GM19397 (cell line): ENCODE measurements around the gene ARMC12.

Source experiments
- ATAC-seq: cut with Tn5 transposase; IDR thresholded peaks from one replicate; pipeline ENCODE4 v1.9.1; 2021; ENCODE audit warnings: mild to moderate bottlenecking, moderate library complexity; ENCODE audit not compliant: unreplicated experiment

ARMC12 gene

DNA sequence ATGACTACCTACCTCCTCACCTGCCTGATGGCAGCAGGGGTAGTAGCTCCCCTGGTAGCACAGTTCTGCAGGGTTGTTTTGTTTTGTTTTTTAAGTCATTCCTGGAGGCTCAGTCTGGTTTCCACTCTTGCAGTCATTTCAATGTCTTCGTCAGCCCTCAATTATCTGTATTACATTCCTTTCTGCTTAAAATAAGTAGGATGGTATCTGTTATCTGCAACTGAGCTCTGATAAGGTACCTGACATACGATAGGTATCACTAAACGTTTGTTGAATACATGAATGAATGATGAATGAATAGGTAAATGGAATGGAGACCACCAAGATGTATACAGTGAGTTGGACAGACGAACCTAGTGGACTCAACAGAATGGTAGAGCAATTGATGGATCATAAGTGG lies 32.4 kb downstream of the ARMC12 start:
- ATAC-seq: no peak

DNA sequence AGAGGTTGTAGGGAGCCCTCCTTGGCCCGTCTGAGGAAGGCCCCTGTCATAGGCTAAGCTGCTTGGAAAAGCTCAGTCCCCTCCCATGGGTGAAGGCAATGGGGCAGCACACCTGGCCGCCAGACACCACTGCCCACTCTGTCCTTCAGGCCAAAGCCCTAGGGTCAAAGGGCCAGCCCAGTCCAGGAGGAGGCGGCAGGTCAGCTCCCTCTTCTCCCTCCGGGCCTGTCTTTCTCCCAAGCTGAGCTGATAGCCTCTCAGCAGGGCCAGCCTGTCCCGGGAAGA lies 34.5 kb downstream of the ARMC12 start:
- no peak for ATAC-seq

DNA sequence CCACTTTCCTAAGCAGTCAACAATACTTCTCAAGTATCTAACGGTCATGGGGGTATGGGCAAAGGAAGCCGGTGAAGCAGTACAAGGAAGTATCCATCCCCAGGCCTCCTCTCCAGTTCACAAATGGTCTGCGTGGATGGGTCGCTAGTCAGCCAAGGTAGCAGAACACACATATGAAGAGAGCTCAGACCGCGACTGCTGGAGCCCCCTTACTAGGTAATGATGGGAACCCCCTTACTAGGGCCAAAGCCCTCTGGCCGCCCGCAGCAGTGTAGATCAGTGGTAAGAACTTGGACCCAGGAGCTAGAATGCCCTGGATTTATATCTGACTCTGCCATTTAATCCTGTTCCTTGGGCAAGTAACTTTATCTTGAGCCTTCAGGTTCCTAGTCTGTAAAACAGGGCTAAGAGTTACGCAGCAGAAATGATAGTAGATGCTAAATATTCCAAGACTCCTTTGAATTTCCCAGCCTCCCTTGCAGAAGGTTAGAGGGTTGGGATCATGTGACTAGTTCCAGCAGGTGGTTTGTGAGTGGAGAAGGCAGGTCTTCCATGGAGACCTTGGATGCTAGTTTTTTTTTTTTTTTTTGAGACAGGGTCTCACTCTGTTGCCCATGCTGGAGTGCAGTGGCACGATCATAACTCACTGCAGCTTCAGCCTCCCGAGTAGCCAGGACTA lies 37.4 kb downstream of the ARMC12 start:
- no peak for ATAC-seq

DNA sequence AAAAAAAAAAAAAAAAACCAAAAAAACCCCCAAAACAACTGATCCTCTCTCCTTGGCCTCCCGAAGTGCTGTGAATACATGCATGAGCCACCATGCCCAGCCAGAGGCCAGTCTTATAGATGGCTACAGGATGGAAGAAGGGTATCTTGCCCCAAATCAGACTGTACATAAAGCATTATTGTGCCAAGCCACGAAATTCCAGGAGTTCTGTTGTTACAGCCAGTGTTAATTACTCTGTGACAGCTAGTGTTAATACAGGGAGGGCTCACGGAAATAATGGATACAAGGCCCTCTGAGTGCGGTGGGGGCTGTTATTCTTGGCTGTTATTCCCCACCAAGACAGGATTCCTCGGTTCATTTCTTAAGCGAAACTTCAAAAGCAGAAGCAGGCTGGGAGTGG lies 38.2 kb downstream of the ARMC12 start:
- no peak for ATAC-seq

DNA sequence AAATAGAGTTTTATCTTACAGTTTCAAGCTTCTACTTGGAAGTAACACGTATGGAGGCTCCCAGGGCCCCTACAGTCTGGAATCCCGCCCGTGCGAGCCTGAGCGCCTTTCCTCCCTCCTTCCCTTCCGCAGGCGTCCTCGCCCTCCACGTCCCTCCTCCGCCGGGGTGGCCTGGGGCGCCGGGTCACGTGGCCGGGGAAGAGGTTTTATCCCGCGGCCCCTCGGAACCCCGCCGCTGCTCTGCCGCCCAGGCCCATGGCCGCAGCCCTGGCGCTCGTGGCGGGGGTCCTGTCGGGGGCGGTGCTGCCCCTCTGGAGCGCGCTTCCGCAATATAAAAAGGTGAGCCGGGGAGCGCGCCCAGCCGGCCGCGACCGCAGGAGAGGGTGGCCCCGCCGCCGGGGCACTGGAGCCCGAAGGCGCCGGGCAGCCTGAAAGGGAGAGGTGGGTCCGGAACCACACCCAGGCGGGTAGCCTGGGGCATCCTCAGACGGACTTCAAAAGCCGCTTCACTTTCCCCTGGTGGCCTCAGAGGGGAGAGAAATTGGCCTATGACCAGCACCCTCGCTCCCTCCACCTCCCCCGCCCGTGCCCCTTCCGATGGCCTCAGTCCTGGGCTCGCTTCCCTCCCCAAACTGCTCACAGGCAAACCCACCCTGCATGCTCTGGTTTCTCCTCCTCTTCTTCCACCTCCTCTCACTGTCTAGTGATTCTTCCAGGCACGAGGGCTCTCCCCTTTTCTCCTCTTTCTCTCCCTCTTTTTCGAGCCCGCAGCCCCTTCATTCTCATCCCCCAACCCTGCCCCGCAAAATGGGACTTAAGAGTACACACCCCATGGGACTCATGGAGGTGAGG lies 39.8 kb downstream of the ARMC12 start, which contains the start of gene CLPSL2:
Gene CLPSL2 (plus strand): TSS at position 235 of the 852 bp plus-strand sequence. CDS start 21 bp downstream, at position 256.
- no peak for ATAC-seq

DNA sequence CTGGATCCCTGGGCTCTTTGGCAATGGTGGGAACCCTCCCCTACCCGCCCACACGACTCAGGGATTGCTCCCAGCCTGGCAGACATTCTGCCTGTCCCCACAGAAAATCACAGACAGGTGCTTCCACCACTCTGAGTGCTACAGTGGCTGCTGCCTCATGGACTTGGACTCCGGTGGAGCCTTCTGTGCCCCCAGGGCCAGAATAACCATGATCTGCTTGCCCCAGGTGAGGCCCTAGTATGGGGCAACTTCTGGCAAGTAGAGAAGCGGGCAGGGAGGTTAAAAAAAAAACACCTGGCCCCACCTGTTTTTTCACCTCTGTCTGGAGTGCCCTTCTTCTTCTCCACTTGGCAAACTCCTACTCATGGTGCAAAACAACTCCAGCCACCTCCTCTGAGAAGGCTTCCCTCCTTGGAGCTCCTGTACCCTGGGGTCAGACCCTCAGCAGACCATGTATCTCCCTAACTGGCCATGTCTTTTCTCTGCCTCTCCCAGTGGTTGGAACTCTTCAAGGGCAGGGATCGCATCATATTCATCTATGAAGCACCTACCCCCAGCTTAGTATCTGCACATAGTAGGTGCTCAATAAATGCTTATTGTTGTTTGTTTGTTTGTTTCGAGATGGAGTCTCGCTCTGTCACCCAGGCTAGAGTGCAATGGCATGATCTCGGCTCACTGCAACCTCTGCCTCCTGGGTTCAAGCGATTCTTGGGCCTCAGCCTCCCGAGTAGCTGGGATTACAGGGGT lies 40.7 kb downstream of the ARMC12 start:
- ATAC-seq: no peak

DNA sequence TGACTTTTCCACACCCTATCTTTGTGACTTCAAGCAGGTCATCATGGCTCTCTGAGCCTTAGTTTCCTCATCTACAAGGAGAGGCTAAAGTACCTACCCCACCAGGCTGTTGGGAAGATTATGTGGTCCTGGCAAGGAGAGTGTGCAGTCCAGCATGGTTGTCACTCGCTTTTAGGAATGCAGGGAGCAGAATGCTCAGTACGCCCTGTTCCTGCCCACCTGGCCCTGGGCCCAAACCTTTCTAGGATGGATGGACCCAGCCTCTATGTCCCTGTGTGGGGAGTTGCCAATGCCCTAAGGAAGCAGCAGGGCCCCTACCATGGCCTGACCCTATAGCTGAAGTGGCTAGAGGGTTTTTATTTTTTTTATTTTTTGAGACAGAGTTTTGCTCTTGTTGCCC lies 41.6 kb downstream of the ARMC12 start:
- no peak for ATAC-seq

DNA sequence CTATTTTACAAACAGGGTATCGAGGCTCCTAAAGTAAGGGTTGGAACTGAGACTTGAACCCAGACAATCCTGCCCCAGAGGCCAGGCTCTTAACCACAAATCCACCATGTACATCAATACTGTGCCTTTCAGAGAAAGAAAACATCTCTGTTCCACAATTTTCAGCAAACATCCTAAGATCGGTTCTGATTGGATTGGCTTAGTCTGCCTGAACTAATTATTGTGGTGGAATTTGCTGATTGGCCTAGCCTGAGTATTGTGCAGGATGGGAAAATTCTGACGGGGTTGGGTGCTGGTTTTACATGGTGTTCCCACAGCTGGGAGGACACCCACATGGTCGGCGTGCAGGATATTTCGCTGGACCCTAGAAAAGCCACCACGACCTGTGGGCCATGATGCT lies 43.9 kb downstream of the ARMC12 start, which contains the start of gene CLPSL1:
Gene CLPSL1 (plus strand): TSS at position 301 of the 400 bp plus-strand sequence. CDS start 92 bp downstream, at position 393.
- no peak for ATAC-seq

DNA sequence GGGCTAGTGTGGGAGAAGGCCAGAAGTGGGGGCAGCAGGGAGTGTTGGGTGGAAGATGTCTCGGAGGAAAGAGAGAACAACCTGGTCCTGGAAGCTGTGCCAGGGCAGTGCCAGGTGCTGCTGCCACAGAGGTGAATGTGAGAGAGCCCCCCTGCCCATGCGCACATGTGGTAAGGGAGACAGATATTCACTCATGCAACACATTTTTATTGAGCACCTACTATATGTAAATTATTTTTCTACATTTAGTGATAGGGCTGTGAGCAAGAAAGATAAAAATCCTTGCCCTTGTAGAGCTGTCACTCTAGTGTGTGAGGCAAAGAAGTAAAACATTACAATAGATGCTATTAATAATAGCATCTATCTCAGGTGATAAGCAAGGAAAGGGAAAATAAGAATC lies 44.5 kb downstream of the ARMC12 start:
- no peak for ATAC-seq

DNA sequence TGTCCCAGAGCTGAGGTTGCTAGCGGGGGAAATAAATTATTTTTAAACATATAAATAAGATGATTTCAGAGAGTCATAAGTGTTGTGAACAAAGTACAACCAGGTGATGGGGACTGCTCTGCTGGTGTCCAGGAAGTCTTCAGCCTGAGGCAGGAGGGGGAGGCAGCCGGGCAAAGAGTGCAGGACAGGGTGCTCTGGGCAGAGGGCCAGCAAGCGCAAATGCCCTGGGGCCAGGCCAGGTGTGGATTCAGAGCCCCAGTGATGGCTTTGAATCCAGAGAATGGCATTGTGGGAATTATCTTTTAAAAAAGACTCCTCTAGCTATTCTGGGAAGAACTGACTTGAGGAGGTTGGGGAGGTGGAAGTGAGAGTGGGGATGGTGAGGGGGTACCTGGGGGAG lies 45.6 kb downstream of the ARMC12 start:
- no peak for ATAC-seq

DNA sequence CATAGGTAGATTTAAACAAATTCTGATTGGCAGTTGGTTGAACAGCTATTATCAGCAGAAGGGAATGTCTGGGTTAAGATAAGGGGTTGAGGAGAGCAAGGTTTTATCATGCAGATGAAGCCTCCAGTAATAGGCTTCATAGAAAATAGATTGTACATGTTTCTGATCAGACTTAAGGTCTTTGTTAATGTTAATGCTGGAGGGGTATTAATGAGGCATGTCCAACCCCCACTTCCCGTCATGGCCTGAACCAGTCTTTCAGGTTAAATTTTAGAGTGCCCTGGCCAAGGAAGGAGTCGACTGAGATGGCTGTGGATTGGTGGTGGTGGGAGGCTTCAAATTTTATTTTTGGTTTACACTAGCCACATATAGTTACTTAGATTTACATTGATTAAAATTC lies 47.4 kb downstream of the ARMC12 start:
- ATAC-seq: no peak

DNA sequence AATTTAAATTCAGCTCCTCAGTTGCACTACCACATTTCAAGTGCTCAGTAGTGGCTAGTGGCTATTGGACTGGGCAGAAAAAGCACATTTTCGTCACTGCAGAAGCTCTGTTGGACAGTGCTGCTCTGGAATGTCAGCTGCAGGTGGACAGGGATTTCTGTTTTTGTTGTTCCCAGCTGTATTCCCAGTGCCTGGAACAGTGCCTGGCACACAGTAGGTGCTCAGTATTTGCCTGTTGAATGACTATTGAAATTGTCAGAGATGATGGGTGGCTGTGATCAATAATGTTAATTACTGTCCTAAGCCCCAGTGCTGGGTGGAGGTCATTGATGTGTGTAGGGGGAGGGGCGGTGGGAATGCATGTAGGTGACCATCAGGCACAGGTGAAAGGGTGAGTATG lies 49.4 kb downstream of the ARMC12 start:
- no peak for ATAC-seq

DNA sequence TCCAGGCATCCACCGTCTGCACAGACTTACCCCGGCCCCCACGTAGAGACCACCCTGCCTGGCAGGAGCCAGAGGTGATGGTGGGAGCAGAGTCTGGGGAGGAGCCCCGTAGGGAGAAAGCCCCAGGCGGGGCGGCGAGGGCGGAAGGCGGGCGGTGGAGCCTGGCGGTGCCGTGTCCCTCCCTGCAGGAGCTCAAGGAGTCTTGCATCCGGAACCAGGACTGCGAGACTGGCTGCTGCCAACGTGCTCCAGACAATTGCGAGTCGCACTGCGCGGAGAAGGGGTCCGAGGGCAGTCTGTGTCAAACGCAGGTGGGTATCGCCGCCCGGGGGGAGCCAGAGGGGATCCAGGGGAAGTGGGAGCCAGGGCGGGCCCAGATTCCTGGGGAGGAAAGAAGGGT lies 50.0 kb downstream of the ARMC12 start:
- no peak for ATAC-seq

DNA sequence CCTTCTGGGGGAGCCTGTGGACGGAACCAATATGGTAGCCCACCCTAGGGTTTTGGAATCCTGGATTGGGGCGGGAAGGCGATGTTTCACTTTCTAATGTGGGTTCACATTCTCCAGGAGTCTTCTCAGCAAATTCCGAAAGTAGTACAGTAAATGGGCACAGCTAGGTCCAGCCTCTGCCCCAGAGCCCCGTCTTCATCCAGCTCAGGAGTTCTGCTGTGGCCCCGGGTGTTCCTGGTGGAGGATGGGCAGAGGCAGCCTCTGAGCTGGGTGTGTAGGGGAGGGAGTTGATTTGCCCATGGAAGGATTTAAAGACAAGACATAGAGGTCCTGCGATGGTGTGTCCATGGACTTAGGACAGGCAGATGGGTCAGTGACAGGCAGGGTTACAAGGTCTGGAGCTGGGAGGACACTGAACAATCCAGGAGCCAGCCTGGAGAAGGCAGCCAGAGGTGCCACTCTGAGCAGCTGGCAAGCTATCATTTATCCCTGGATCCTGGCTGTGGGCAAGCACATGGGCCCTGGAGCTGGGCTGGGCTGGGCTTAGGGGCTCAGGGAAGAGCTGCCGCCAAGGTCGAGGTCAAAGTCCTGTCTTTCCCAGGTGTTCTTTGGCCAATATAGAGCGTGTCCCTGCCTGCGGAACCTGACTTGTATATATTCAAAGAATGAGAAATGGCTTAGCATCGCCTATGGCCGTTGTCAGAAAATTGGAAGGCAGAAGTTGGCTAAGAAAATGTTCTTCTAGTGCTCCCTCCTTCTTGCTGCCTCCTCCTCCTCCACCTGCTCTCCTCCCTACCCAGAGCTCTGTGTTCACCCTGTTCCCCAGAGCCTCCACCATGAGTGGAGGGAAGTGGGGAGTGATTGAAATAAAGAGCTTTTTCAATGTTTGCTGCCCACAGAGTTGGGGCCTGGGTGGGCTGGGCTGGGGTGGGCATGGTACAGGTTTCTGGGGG lies 50.7 kb downstream of the ARMC12 start:
- no peak for ATAC-seq

DNA sequence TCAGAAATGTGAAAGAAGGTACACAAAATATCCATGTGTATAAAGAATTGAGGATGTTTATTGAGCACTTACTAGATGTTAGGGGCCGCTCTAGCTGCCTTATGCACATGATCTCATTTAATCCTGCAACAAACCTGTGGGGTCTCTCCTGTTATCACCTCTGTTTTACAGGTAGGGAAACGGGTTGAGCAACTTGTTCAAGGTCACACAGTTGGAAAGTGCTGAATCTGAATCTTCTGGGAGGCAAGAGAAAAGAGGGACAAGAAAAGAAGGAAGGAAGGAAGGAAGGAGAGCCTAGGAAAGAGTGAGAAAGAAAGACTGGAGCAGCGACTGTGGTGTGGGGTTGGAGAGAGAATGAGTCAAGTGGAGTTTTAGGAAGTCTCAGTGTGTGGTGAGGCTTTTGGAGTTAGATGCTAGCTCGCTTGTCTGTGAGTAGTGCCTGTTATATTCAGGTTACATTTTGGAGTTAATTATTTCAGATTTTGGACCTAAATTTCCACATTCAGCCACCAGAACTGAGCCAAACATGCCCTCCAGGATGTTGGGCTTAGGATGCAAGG lies 51.7 kb downstream of the ARMC12 start:
- no peak for ATAC-seq

DNA sequence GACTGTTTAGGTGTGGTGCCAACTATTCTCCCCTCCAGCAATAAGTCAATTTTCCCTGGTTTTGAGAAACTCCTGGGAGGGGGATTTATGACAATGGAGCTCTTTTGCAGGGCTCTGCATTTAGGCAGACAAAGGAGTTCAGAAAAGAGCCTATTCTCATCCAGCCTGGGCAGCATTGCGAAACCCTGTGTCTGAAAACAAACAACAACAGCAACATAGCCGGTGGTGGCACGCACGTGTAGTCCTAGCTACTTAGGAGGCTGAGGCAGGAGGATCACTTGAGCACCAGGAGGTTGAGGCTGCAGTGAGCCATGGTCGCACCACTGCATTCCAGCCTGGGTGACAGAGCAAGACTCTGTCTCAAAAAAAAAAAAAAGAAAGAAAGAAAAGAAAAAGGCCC lies 53.9 kb downstream of the ARMC12 start:
- no peak for ATAC-seq

DNA sequence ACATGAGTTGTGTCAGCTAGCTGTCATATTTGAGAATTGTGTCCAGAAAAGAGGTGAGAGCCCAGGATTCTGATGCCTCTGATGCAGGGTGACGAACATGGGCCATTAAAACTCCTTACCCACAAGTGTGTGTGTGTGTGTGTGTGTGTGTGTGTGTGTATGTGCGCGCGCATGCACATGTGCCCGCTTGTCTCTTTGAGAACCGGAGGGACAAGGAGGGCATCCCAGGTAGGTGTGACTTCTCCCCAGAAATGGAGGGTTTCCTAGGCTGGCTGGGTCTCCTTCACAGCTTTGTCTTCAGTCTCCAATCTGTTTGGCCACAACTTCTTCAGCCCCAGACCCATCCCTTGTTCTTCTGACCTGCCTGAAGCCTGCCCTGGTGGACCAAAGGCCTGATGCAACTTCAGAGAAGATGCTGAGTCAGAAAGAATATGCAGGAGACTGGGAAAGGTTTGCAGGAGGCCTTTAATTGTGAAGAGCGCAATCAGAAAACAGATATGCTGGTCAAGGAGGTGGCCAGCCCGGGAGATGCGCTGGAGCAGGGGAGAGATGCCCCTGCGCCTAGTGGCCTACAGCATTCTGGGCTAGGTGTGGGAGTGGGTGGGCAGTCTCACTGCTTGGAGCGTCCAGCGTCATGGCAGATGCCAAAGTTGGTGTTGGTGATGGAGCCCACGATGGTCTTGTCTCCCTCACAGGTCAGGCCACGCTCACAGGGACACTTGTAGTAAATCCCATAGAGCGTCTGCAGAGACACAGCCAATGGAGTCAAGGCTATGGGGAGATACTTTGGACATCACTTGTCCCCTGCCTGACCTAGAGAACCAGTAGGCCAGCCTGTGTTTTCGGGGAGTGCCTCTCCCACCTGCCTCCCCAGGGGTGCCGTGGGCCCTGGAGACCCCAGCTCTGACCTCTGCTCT lies 58.0 kb downstream of the ARMC12 start:
- no peak for ATAC-seq

DNA sequence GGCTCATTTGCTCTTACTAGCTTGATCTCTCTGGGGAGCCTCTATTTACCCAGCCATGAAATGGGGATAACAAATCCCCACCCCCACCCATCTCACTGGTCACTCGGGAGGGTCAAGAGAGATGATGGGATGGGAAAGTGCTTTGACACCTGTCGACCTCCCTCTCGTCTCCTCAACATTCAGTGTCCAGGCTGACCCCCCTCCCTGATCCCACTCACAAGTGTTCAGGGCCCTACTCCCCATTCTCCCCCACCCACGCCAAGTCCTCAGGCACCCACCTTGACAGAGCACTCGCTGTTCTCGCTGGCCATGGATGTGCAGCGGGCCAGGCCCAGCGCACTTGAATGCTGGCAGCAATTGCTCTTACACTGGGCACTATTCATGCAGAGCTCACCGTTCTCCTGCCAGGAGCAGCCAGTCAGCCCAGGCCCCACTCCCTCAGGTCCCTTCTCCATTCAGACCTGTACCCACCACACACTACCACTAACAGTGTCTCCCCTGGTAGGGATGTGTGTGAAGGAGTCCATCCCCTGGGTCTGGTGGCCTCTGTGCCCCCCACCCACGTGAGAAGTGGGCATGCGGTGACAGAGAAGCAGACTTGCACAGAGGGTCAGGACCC lies 58.7 kb downstream of the ARMC12 start:
- ATAC-seq: no peak

DNA sequence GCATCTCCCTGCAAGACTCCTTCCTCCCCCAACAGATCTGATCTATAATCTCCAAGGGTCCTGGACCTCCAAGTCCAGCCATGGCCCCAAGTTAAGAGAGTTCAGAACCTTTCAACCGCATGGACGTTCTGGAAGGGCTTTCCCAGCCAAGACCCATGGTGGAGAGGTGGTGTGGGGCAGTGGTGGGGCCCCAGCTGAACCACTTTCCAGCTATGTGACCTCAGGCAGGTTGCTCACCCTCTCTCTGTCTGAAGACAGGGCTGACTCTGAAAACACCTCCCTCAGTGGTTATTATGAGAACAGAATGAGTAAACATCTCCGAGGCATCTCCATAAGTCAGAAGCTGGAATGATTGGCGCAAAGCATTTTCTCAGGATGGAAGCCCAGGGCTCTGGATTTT lies 59.4 kb downstream of the ARMC12 start:
- ATAC-seq: no peak
